NCI-H226 (cell line): Measurements from ENCODE around the gene MORC4.

ENCODE experiments used
- DNase-seq: peaks from one replicate; pipeline ENCODE4 v3.0.0-alpha.2; 2015

The MORC4 gene

GRCh38 chrX:106952089-106952488 is 47.9 kb downstream of the MORC4 start:
- no peak for DNase-seq

GRCh38 chrX:106951230-106951629 is 48.8 kb downstream of the MORC4 start:
- DNase-seq: no peak

GRCh38 chrX:106950381-106950780 is 49.6 kb downstream of the MORC4 start:
- DNase-seq: no peak

GRCh38 chrX:106949366-106949765 is 50.6 kb downstream of the MORC4 start:
- no peak for DNase-seq

GRCh38 chrX:106948641-106949040 is 51.4 kb downstream of the MORC4 start:
- no peak for DNase-seq

- no peak for DNase-seq
These were observed 53.5 kb downstream of the MORC4 start for GRCh38 chrX:106946464-106946863.

GRCh38 chrX:106940068-106940467 is 59.9 kb downstream of the MORC4 start:
- no peak for DNase-seq

GRCh38 chrX:106939566-106939965 is 60.4 kb downstream of the MORC4 start:
- no peak for DNase-seq

- DNase-seq: no peak
These were observed 63.8 kb downstream of the MORC4 start for GRCh38 chrX:106936246-106936645.

GRCh38 chrX:106935175-106935574 is 64.8 kb downstream of the MORC4 start:
- peak; percentile 2 for DNase-seq

- peak; percentile 79 for DNase-seq
These were observed 66.5 kb downstream of the MORC4 start for GRCh38 chrX:106933538-106933961.

GRCh38 chrX:106932960-106933537 is 67.0 kb downstream of the MORC4 start:
- peak; percentile 32 for DNase-seq

- DNase-seq: peak; percentile 1
These were observed 67.5 kb downstream of the MORC4 start for GRCh38 chrX:106932492-106932923.

- DNase-seq: no peak
These were observed 68.1 kb downstream of the MORC4 start for GRCh38 chrX:106931831-106932491.

GRCh38 chrX:106928227-106928626 is 71.8 kb downstream of the MORC4 start:
- DNase-seq: no peak

- DNase-seq: no peak
These were observed 72.3 kb downstream of the MORC4 start for GRCh38 chrX:106927700-106928099.

- DNase-seq: no peak
These were observed 73.0 kb downstream of the MORC4 start for GRCh38 chrX:106927023-106927422.

GRCh38 chrX:106921637-106922036 is 78.4 kb downstream of the MORC4 start:
- no peak for DNase-seq

GRCh38 chrX:106919932-106920452 is 80.0 kb downstream of the MORC4 start, which contains the start of gene CLDN2:
TSS of gene CLDN2 (plus strand) at chrX:106920402. CDS start at chrX:106928229, 7,827 bp downstream.
- no peak for DNase-seq

GRCh38 chrX:106917830-106918500 is 82.0 kb downstream of the MORC4 start:
- DNase-seq: peak; percentile 85

- no peak for DNase-seq
These were observed 87.1 kb downstream of the MORC4 start for GRCh38 chrX:106912864-106913263.

GRCh38 chrX:106906361-106906760 is 93.7 kb downstream of the MORC4 start:
- DNase-seq: no peak

GRCh38 chrX:106905064-106905708 is 94.8 kb downstream of the MORC4 start:
- no peak for DNase-seq
